Measurements from ENCODE around the gene ANXA2. TPM values are rescaled to one million over a fixed set of nuclear protein-coding genes. Genes with fewer than 3 reads are reported as not detected.

The ANXA2 gene
- total RNA-seq, 1 donor from 2014 or later = 925 TPM

GRCh38 chr15:60396958-60397771 lies 621 bp downstream of the ANXA2 start:
- Mint-ChIP-seq H3K27ac (ENCODE audit: unreplicated experiment) (peak overlapping the region; percentile 97), H3K36me3 (ENCODE audit: unreplicated experiment) (peaks cover 19% of the 10 kb centered on the region), H3K27me3 (ENCODE audit: unreplicated experiment) (peaks cover 29% of the 10 kb centered on the region), H3K4me3 (ENCODE audit: unreplicated experiment) (peak overlapping the region; percentile 96), H3K9me3 (ENCODE audit: unreplicated experiment) (peaks cover 29% of the 10 kb centered on the region), H3K4me1 (ENCODE audit: low read depth, unreplicated experiment) (peaks cover 54% of the 10 kb centered on the region)
- peak; percentile 77 for DNase-seq
- TF ChIP-seq CTCF (IDR thresholded peaks at IDR 0.05; ENCODE audit: partially characterized antibody, unreplicated experiment) = no peak

GRCh38 chr15:60396560-60396957 lies 1.2 kb downstream of the ANXA2 start:
- TF ChIP-seq CTCF (IDR thresholded peaks at IDR 0.05; ENCODE audit: partially characterized antibody, unreplicated experiment) = no peak
- Mint-ChIP-seq H3K4me1 (ENCODE audit: low read depth, unreplicated experiment) (peaks cover 59% of the 10 kb centered on the region), H3K27me3 (ENCODE audit: unreplicated experiment) (peaks cover 31% of the 10 kb centered on the region), H3K27ac (ENCODE audit: unreplicated experiment) (peak overlapping the region; percentile 97), H3K9me3 (ENCODE audit: unreplicated experiment) (peaks cover 29% of the 10 kb centered on the region), H3K36me3 (ENCODE audit: unreplicated experiment) (peaks cover 19% of the 10 kb centered on the region), H3K4me3 (ENCODE audit: unreplicated experiment) (peak overlapping the region; percentile 96)
- no peak for DNase-seq

GRCh38 chr15:60396100-60396499 lies 1.7 kb downstream of the ANXA2 start:
- peaks cover 32% of the 10 kb centered on the region for H3K27me3 Mint-ChIP-seq (ENCODE audit: unreplicated experiment)

GRCh38 chr15:60395276-60396011 lies 2.3 kb downstream of the ANXA2 start:
- DNase-seq = no peak
- TF ChIP-seq CTCF (IDR thresholded peaks at IDR 0.05; ENCODE audit: partially characterized antibody, unreplicated experiment) = no peak
- Mint-ChIP-seq H3K27me3 (ENCODE audit: unreplicated experiment) (peaks cover 34% of the 10 kb centered on the region), H3K9me3 (ENCODE audit: unreplicated experiment) (peaks cover 29% of the 10 kb centered on the region), H3K36me3 (ENCODE audit: unreplicated experiment) (peaks cover 19% of the 10 kb centered on the region), H3K4me3 (ENCODE audit: unreplicated experiment) (peak overlapping the region; percentile 96), H3K27ac (ENCODE audit: unreplicated experiment) (peak overlapping the region; percentile 97), H3K4me1 (ENCODE audit: low read depth, unreplicated experiment) (peaks cover 70% of the 10 kb centered on the region)

More at GRCh38 chr15:60396100-60396499, 1.7 kb downstream of the ANXA2 start:
- H3K9me3 Mint-ChIP-seq (ENCODE audit: unreplicated experiment) = peaks cover 29% of the 10 kb centered on the region
- peak overlapping the region; percentile 96 for H3K4me3 Mint-ChIP-seq (ENCODE audit: unreplicated experiment)
- H3K36me3 Mint-ChIP-seq (ENCODE audit: unreplicated experiment) = peaks cover 19% of the 10 kb centered on the region
- H3K4me1 Mint-ChIP-seq (ENCODE audit: low read depth, unreplicated experiment) = peaks cover 63% of the 10 kb centered on the region
- no peak for DNase-seq
- H3K27ac Mint-ChIP-seq (ENCODE audit: unreplicated experiment) = peak overlapping the region; percentile 97
- TF ChIP-seq CTCF (IDR thresholded peaks at IDR 0.05; ENCODE audit: partially characterized antibody, unreplicated experiment) = no peak
